ENCODE measurements around the gene DLG2.

DNA sequence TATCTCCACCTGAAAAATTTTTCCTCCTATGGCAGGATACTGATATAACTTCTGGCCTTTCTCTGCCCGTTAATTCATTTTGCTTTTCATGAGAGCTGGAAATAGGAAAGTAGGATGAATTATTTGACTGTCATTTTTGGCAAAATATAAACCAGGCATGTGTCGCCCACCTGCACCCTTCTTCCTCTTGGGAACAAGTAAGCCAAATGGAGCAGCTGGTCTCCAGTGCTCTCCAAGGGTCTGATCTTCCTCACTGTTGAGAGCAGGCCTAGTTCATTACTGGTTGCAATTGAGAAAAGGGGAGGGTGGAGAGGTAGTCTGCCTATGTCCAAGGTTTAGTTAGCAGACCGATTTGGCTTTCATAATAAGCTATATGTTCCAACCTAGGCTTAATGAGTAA lies 582.2 kb downstream of the DLG2 start:
- TF ChIP-seq, protein P1, sequence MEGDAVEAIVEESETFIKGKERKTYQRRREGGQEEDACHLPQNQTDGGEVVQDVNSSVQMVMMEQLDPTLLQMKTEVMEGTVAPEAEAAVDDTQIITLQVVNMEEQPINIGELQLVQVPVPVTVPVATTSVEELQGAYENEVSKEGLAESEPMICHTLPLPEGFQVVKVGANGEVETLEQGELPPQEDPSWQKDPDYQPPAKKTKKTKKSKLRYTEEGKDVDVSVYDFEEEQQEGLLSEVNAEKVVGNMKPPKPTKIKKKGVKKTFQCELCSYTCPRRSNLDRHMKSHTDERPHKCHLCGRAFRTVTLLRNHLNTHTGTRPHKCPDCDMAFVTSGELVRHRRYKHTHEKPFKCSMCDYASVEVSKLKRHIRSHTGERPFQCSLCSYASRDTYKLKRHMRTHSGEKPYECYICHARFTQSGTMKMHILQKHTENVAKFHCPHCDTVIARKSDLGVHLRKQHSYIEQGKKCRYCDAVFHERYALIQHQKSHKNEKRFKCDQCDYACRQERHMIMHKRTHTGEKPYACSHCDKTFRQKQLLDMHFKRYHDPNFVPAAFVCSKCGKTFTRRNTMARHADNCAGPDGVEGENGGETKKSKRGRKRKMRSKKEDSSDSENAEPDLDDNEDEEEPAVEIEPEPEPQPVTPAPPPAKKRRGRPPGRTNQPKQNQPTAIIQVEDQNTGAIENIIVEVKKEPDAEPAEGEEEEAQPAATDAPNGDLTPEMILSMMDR (IDR thresholded peaks at IDR 0.05; ENCODE audit: insufficient read depth, low read length) = no peak
- TF ChIP-seq POLR2AphosphoS5 (IDR thresholded peaks at IDR 0.05; ENCODE audit: low read depth) (no peak), GABPA (IDR thresholded peaks at IDR 0.05; ENCODE audit: low read depth) (no peak), REST (IDR thresholded peaks at IDR 0.05; ENCODE audit: insufficient replicate concordance, low read depth) (no peak)
